Caco-2 (cell line): ENCODE results near the gene LILRB3. TPM values are rescaled to one million over a fixed set of nuclear protein-coding genes. Genes with fewer than 3 reads are reported as not detected.
"Not testable (repeated sequence)": the region's sequence is repeated elsewhere in the genome, so short reads cannot be mapped to it uniquely, and the experiment has no call there.

Experiments
- BruUV-seq: library from RNA; stranded (reverse); fragments of 400-500 nt; replicated peaks from 2 replicates; lab custom pipeline; 2021; lab: Mats Ljungman, UMichigan
- CTCF ChIA-PET: fragments of 300-600 bp; sonication (Branson Sonifier 250); formaldehyde crosslinking; loops from one replicate; lab custom pipeline; 2022; ENCODE audit warnings: antibody characterized with exemption; lab: Charles Lee
- POLR2A ChIA-PET: fragments of 300-600 bp; sonication (Branson Sonifier 250); formaldehyde crosslinking; loops from one replicate; lab custom pipeline; 2022; ENCODE audit warnings: antibody characterized with exemption; lab: Charles Lee
- DNase-seq, 2 experiments: peaks; one replicate each; pipeline versions ENCODE4 v3.0.0 to v3.0.0-alpha.2; 2020 to 2022
- H3K27me3 ChIP-seq: replicated peaks from 2 replicates; pipeline ENCODE4 v1.6.0; 2011; ENCODE audit warnings: low read length; ENCODE audit not compliant: control insufficient read depth, insufficient read depth
- H3K36me3 ChIP-seq: 2 replicates; pipeline ENCODE4 v1.5.1; 2011; ENCODE audit warnings: low read length; ENCODE audit not compliant: control insufficient read depth, insufficient read depth
- H3K4me1 ChIP-seq: fragments of 250-450 bp; sonication (Bioruptor Pico); 2 replicates; pipeline ENCODE4 v1.5.1; 2020; ENCODE audit warnings: mild to moderate bottlenecking
- H3K4me3 ChIP-seq: 2 replicates; pipeline ENCODE4 v1.5.1; 2011; ENCODE audit warnings: low read depth, mild to moderate bottlenecking, control low read depth, low read length
- H3K9me3 ChIP-seq: fragments of 250-450 bp; sonication (Bioruptor Pico); 2 replicates; pipeline ENCODE4 v1.5.1; 2020; ENCODE audit warnings: mild to moderate bottlenecking, moderate library complexity
- H3K27ac Mint-ChIP-seq: one replicate; pipeline ENCODE4 v1.8.0; 2022; ENCODE audit warnings: mixed read lengths; ENCODE audit not compliant: unreplicated experiment
- H3K27me3 Mint-ChIP-seq: one replicate; pipeline ENCODE4 v1.8.0; 2022; ENCODE audit warnings: mixed read lengths; ENCODE audit not compliant: insufficient read depth, unreplicated experiment
- H3K36me3 Mint-ChIP-seq: one replicate; pipeline ENCODE4 v1.8.0; 2022; ENCODE audit warnings: mild to moderate bottlenecking, mixed read lengths; ENCODE audit not compliant: insufficient read depth, unreplicated experiment
- H3K4me1 Mint-ChIP-seq: one replicate; pipeline ENCODE4 v1.8.0; 2022; ENCODE audit warnings: low read depth, mixed read lengths; ENCODE audit not compliant: unreplicated experiment
- H3K4me3 Mint-ChIP-seq: one replicate; pipeline ENCODE4 v1.8.0; 2022; ENCODE audit warnings: mild to moderate bottlenecking, moderate library complexity, mixed read lengths; ENCODE audit not compliant: unreplicated experiment
- H3K9me3 Mint-ChIP-seq: one replicate; pipeline ENCODE4 v1.8.0; 2022; ENCODE audit warnings: mixed read lengths; ENCODE audit not compliant: unreplicated experiment
- intact Hi-C: fragments of 100-400 bp; cut with micrococcal nuclease; formaldehyde crosslinking; loops from one replicate; pipeline ENCODE4 v1.10.0; 2022; ENCODE audit not compliant: unreplicated experiment
- total RNA-seq: library from RNA; stranded (reverse); gene quantifications from 2 replicates; pipeline ENCODE4 v1.2.3, GENCODE V29; 2022
- TF ChIP-seq, protein P1 (sequence below), 2 experiments: fragments of 200-600 bp in 1 of 2; IDR thresholded peaks; 1 replicate in 1 of 2; 2 replicates in 1 of 2; pipeline versions ENCODE4 v1.5.1 to v1.8.0; 2011 to 2022; ENCODE audit warnings: antibody characterized with exemption in 1 of 2, control low read depth in 1 of 2, inconsistent platforms in 1 of 2, low read depth in 1 of 2, low read length in 1 of 2, mild to moderate bottlenecking in 1 of 2, moderate library complexity in 1 of 2; ENCODE audit not compliant: insufficient read depth in 1 of 2, severe bottlenecking in 1 of 2, unreplicated experiment in 1 of 2

Gene LILRB3
- total RNA-seq, 1 experiment from 2014 or later, result not detected

DNA sequence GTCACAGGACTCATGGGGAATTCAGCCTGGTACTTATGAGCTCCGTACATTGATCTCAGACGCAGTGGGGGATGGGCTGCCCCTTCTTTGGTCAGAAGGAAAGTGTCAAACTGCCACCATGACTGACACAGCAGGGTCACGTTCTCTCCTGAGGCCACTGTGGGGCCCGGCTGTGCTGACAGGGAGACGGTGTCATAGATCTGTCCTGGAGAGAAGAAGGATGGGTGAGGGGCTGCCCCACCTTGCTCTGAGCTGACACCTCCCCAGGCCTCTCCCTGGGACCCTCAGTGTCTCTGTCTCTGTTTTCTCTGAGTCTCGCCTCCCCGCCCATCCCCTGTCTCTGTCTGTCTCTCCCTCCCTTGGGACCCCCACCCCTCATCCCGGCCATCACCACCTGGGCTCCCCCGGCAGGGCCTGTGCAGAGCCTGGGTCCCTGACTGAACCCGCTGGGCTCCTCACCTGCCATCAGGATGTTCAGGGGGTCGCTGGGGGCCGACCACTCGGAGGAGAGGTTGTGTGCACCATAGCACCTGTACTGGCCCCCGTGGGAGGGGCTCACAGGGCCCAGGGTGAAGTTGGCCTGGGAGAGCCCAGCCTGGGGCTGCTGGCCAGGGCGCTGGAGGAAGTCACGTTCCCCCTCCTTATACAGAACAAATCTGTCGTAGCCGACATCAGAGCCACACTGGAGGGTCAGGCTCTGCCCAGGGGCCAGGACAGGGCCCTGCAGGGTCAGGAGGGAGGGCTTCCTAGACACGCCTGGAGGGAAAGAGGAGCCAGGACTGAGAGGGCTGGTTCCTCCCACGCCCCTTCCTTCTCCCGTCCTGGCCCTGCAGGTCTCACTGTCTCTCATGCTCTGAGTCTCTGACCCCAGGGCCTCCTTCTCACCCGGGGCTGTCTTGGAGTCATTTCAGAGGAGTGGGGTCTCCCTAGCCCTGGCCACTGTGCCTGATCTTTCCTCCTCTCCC, 17.8 kb upstream of the LILRB3 start:
- H3K27ac Mint-ChIP-seq, H3K9me3 ChIP-seq, H3K4me1 ChIP-seq, H3K27me3 ChIP-seq, BruUV-seq, POLR2A ChIA-PET, H3K36me3 ChIP-seq, H3K4me1 Mint-ChIP-seq, intact Hi-C loops, CTCF ChIA-PET, DNase-seq, H3K4me3 ChIP-seq, H3K4me3 Mint-ChIP-seq, H3K36me3 Mint-ChIP-seq: not testable (repeated sequence)
- H3K27me3 Mint-ChIP-seq, result peaks cover 11% of the 10 kb centered on the region
- peaks cover 11% of the 10 kb centered on the region for H3K9me3 Mint-ChIP-seq

DNA sequence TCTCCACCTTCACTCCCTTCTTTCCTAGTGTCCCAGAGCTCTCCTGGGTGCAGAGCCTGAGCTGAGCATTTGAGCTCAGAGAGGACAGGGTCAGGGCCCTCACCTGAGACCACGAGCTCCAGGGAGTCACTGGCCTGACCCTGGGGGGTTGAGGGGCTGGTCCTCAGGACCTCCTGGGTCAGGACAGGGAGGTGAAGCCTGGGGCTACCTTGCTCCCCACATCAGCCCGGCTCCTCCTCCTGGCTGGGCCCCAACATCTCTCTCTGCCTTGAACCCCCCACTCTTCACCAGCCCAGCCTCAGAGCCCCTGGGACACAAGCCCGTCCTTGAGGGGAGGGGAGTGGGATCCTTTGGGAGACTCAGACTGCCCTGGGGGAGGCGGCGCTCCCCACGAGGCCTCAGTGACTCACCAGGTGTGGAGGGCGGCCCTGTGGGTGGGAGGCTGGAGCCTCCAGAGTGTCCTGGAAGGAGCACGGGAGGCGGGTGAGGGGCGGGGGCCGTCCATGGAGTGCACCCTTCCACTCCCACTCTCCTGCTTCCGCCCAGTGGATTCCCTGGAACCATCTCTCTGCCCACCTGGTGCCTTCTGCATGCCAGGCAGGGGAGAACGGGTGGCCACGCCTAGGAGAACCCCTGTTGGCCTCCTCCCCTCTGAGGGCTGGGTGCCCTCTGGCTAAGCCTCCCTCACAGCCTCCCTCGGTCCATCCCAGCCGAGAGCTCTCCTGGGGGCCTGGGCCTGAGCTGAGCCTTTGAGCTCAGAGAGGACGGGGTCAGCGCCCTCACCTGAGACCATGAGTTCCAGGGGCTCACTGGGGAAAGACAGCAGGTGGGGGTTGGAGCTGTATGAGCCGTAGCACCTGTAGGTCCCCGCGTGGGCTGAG, 16.9 kb upstream of the LILRB3 start:
- CTCF ChIA-PET, H3K4me3 ChIP-seq, H3K36me3 ChIP-seq, H3K36me3 Mint-ChIP-seq, intact Hi-C loops, BruUV-seq, POLR2A ChIA-PET, DNase-seq, H3K9me3 ChIP-seq, H3K27ac Mint-ChIP-seq, H3K4me1 Mint-ChIP-seq, H3K4me1 ChIP-seq, H3K27me3 ChIP-seq, H3K4me3 Mint-ChIP-seq: not testable (repeated sequence)
- Mint-ChIP-seq H3K27me3 (peaks cover 11% of the 10 kb centered on the region), H3K9me3 (peaks cover 11% of the 10 kb centered on the region)

DNA sequence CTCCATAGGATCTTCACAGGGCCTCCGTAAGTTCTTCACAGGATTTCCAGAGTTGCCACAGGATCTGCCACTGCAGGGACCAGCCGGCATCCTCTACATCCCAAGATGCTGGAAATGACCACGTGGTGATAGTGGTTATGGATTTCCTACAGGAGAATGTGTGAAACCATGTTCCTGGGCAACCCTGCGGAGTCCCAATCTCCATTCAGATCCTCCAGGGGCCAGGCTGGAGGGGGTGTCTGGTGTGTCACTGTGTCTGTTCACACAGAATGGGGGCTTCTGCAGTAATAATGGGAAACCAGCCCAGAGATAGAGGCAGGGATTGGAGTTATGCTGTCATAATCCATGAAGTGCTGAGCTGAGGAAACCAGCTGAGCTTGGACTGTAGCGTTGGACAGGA, 11.1 kb upstream of the LILRB3 start:
- Histone ChIP-seq H3K9me3 (peaks cover 11% of the 10 kb centered on the region; the same call in 1 of the 2 replicates), H3K27me3 (no peaks in the 10 kb centered on the region), H3K4me1 (peaks cover 9% of the 10 kb centered on the region), H3K36me3 (no peaks in the 10 kb centered on the region), H3K4me3 (no peak overlapping the region)
- TF ChIP-seq, protein P1, sequence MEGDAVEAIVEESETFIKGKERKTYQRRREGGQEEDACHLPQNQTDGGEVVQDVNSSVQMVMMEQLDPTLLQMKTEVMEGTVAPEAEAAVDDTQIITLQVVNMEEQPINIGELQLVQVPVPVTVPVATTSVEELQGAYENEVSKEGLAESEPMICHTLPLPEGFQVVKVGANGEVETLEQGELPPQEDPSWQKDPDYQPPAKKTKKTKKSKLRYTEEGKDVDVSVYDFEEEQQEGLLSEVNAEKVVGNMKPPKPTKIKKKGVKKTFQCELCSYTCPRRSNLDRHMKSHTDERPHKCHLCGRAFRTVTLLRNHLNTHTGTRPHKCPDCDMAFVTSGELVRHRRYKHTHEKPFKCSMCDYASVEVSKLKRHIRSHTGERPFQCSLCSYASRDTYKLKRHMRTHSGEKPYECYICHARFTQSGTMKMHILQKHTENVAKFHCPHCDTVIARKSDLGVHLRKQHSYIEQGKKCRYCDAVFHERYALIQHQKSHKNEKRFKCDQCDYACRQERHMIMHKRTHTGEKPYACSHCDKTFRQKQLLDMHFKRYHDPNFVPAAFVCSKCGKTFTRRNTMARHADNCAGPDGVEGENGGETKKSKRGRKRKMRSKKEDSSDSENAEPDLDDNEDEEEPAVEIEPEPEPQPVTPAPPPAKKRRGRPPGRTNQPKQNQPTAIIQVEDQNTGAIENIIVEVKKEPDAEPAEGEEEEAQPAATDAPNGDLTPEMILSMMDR (IDR thresholded peaks at IDR 0.05; ENCODE audit: insufficient read depth in 1 of 2, low read depth in 1 of 2, low read length in 1 of 2, severe bottlenecking in 1 of 2, unreplicated experiment in 1 of 2), result no peak
- no peak overlapping the region for H3K27ac Mint-ChIP-seq
- peaks cover 6% of the 10 kb centered on the region for H3K27me3 Mint-ChIP-seq
- peaks cover 4% of the 10 kb centered on the region for H3K36me3 Mint-ChIP-seq
- intact Hi-C loops, result no loop called here
- no peak overlapping the region for H3K4me3 Mint-ChIP-seq
- peaks cover 11% of the 10 kb centered on the region for H3K9me3 Mint-ChIP-seq
- ChIA-PET POLR2A (no interaction called here), CTCF (no interaction called here)
- no peak for DNase-seq
- H3K4me1 Mint-ChIP-seq, result peaks cover 24% of the 10 kb centered on the region
- no TSS peak for BruUV-seq
